ENCODE data around the gene CATSPER3. TPM values are rescaled to one million over a fixed set of nuclear protein-coding genes. Genes with fewer than 3 reads are reported as not detected.

The CATSPER3 gene
- total RNA-seq, 2 experiments from 2014 or later: 0.31 to 0.32 TPM

DNA sequence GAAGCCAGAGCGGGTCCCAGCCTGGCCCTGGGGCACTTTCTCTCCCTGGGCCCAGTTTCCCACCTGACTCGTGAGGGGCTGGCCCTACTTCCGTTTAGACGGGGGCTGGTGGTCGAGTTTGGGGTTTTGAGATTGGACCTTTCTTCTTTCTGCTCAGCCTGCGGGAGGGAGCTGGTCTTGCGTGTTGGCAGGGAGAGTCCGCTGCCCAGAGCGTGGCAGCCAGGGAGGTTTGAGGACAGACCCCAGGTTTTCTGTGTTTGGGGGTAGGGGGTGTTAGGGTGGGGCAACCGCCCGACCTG lies 72.3 kb downstream of the CATSPER3 start:
- DNase-seq (no peak), ATAC-seq (no peak)
- intact Hi-C loops (cut with micrococcal nuclease): no loop called here
- H3K4me1 Mint-ChIP-seq (ENCODE audit: low read depth): peaks cover 4% of the 10 kb centered on the region
- no peak overlapping the region for H3K27ac Mint-ChIP-seq
- POLR2A ChIA-PET: interaction anchor here (2.6 kb wide), 1 partner anchor 11 kb away, joined by 5 read pairs; no protein-coding TSS in a partner anchor
- CTCF ChIA-PET: no interaction called here
- TF ChIP-seq CTCF (IDR thresholded peaks at IDR 0.05): no peak
- H3K36me3 Mint-ChIP-seq (ENCODE audit: low read depth): no peaks in the 10 kb centered on the region
- no peaks in the 10 kb centered on the region for H3K9me3 Mint-ChIP-seq
- no peak overlapping the region for H3K4me3 Mint-ChIP-seq
- peaks cover 77% of the 10 kb centered on the region for H3K27me3 Mint-ChIP-seq

GRCh38 chr5:135040333-135041144 lies 72.8 kb downstream of the CATSPER3 start:
- no peak overlapping the region for H3K4me3 Mint-ChIP-seq
- no peak for TF ChIP-seq CTCF (IDR thresholded peaks at IDR 0.05)
- H3K27ac Mint-ChIP-seq: no peak overlapping the region
- ATAC-seq: no peak
- ChIA-PET CTCF (no interaction called here), POLR2A (interaction anchor here (2.6 kb wide), 1 partner anchor 12 kb away, joined by 5 read pairs; no protein-coding TSS in a partner anchor)
- H3K9me3 Mint-ChIP-seq: no peaks in the 10 kb centered on the region
- H3K27me3 Mint-ChIP-seq: peaks cover 75% of the 10 kb centered on the region
- no peaks in the 10 kb centered on the region for H3K36me3 Mint-ChIP-seq (ENCODE audit: low read depth)
- peak; percentile 26 for DNase-seq
- H3K4me1 Mint-ChIP-seq (ENCODE audit: low read depth): peaks cover 4% of the 10 kb centered on the region
- intact Hi-C loops (cut with micrococcal nuclease): no loop called here

- Mint-ChIP-seq H3K9me3 (no peaks in the 10 kb centered on the region), H3K4me3 (no peak overlapping the region), H3K4me1 (ENCODE audit: low read depth) (peaks cover 4% of the 10 kb centered on the region), H3K36me3 (ENCODE audit: low read depth) (no peaks in the 10 kb centered on the region), H3K27me3 (peaks cover 71% of the 10 kb centered on the region), H3K27ac (no peak overlapping the region)
- intact Hi-C loops (cut with micrococcal nuclease): no loop called here
- POLR2A ChIA-PET: no interaction called here
- ATAC-seq (no peak), DNase-seq (no peak)
- CTCF ChIA-PET: no interaction called here
- TF ChIP-seq CTCF (IDR thresholded peaks at IDR 0.05): no peak
Observed at GRCh38 chr5:135041145-135041587, 73.5 kb downstream of the CATSPER3 start.

GRCh38 chr5:135041726-135042125 lies 74.0 kb downstream of the CATSPER3 start:
- Mint-ChIP-seq H3K4me1 (ENCODE audit: low read depth) (peaks cover 4% of the 10 kb centered on the region), H3K27ac (no peak overlapping the region), H3K36me3 (ENCODE audit: low read depth) (no peaks in the 10 kb centered on the region), H3K9me3 (no peaks in the 10 kb centered on the region), H3K27me3 (peaks cover 70% of the 10 kb centered on the region), H3K4me3 (no peak overlapping the region)
- TF ChIP-seq CTCF (IDR thresholded peaks at IDR 0.05): no peak
- ATAC-seq (no peak), DNase-seq (no peak)
- ChIA-PET POLR2A (interaction anchor here (1.0 kb wide), 1 partner anchor 11 kb away, joined by 4 read pairs; no protein-coding TSS in a partner anchor), CTCF (no interaction called here)
- intact Hi-C loops (cut with micrococcal nuclease): no loop called here

DNA sequence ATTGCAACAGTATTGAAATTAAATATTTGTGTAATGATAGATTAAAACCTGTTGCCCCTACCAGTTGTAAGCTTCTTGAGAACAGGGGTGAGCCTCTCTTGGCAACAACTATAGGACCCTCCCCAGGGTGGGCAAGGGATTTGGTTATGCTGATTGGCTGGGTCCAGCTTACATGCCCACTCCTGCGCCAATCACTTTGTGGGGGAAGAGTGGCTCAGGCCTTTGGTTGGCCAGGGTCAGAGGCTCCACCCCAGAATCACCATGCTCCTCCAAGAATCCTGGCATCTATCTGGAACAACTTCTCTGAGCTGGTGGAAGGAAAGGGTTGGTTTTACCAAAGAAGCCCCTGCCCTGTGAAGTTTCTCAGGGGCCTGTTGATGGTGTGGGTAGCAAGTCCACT lies 74.9 kb downstream of the CATSPER3 start:
- H3K27me3 Mint-ChIP-seq: peaks cover 65% of the 10 kb centered on the region
- no peak for TF ChIP-seq CTCF (IDR thresholded peaks at IDR 0.05)
- ChIA-PET CTCF (interaction anchor here (0.9 kb wide), 1 partner anchor 424 kb away, joined by 3 read pairs; no protein-coding TSS in a partner anchor), POLR2A (interaction anchor here (1.0 kb wide), 1 partner anchor 12 kb away, joined by 4 read pairs; no protein-coding TSS in a partner anchor)
- DNase-seq (no peak), ATAC-seq (no peak)
- H3K36me3 Mint-ChIP-seq (ENCODE audit: low read depth): no peaks in the 10 kb centered on the region
- H3K27ac Mint-ChIP-seq: no peak overlapping the region
- intact Hi-C loops (cut with micrococcal nuclease): no loop called here
- H3K4me3 Mint-ChIP-seq: no peak overlapping the region
- H3K9me3 Mint-ChIP-seq: no peaks in the 10 kb centered on the region
- H3K4me1 Mint-ChIP-seq (ENCODE audit: low read depth): peaks cover 4% of the 10 kb centered on the region
